Coronary artery (tissue), 2 donors: ENCODE results near the gene DDO.
"Not testable (repeated sequence)": the region's sequence is repeated elsewhere in the genome, so short reads cannot be mapped to it uniquely, and the experiment has no call there.

Experiments
- DNase-seq: peaks from one replicate; pipeline ENCODE4 v3.0.0-alpha.2; 2017; ENCODE audit warnings: low spot score
- H3K27ac ChIP-seq, 2 donors: fragments of 200-600 bp; sonication (generic); one replicate each; pipeline ENCODE4 v1.5.1; 2016 to 2019
- H3K4me3 ChIP-seq: fragments of 200-600 bp; sonication (generic); 2 replicates; pipeline ENCODE4 v1.5.1; 2016; ENCODE audit warnings: mild to moderate bottlenecking, moderate library complexity
- TF ChIP-seq, protein P1 (sequence below): fragments of 200-600 bp; sonication (generic); IDR thresholded peaks from one replicate; pipeline ENCODE4 v1.5.1; 2019; ENCODE audit warnings: antibody characterized with exemption

Gene DDO, protein sequence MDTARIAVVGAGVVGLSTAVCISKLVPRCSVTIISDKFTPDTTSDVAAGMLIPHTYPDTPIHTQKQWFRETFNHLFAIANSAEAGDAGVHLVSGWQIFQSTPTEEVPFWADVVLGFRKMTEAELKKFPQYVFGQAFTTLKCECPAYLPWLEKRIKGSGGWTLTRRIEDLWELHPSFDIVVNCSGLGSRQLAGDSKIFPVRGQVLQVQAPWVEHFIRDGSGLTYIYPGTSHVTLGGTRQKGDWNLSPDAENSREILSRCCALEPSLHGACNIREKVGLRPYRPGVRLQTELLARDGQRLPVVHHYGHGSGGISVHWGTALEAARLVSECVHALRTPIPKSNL

DNA sequence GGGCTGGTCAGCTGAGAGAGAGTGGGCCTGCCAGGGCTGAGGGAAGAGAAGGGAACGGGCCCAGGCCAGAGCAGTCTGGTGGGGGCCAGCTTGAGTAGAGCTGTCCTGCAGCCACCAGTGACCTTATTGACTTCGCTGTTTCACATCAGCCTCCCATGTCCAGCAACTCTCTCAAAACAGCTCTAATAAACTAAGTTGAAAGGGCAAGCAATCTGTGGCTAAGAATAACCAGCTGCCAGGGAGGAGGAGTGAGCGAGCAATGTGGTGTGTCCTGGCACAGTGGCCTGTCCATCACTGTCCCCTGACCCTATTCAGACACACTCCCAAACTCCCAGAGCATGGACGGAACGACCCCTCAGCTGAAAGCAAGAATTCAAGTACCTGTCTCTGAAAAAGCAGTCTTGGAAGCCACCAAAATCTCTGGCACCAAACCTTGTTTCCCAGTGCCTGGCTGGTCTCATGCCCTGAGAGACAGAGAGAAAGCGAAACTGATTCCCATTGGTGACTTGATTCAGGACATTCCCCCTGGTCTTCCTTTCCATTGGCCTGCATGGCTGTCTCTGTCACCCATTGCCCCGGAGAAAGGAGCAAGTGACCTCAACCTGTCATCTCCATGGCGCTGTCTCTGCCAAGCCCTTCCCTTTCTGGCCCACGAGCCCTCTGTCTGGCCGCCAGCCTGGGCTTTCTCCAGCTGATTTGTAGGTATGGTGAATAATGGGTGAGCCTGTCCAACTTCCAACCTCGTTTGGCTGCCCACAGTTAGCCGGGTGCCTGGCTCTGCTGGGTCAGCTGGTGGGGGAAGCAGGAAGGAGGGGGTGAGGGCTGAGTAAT is at the start of gene DDO:
Gene DDO, minus strand, starts transcription at position 490 of the 831 bp plus-strand sequence. CDS start 2,113 bp downstream, outside the sequence.
- TF ChIP-seq, protein P1, sequence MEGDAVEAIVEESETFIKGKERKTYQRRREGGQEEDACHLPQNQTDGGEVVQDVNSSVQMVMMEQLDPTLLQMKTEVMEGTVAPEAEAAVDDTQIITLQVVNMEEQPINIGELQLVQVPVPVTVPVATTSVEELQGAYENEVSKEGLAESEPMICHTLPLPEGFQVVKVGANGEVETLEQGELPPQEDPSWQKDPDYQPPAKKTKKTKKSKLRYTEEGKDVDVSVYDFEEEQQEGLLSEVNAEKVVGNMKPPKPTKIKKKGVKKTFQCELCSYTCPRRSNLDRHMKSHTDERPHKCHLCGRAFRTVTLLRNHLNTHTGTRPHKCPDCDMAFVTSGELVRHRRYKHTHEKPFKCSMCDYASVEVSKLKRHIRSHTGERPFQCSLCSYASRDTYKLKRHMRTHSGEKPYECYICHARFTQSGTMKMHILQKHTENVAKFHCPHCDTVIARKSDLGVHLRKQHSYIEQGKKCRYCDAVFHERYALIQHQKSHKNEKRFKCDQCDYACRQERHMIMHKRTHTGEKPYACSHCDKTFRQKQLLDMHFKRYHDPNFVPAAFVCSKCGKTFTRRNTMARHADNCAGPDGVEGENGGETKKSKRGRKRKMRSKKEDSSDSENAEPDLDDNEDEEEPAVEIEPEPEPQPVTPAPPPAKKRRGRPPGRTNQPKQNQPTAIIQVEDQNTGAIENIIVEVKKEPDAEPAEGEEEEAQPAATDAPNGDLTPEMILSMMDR: no peak
- DNase-seq: peak; percentile 92

GRCh38 chr6:110462884-110463481 is 47.6 kb upstream of the DDO start:
- H3K27ac ChIP-seq: no peak overlapping the region
- no peak for DNase-seq
- H3K4me3 ChIP-seq: no peak overlapping the region

More for the DNA sequence above, at the start of gene DDO:
- H3K27ac ChIP-seq: peak within 1 kb of the TSS; percentile 84 to 89
- H3K4me3 ChIP-seq: peak within 1 kb of the TSS; percentile 68

GRCh38 chr6:110461376-110461775 is 46.0 kb upstream of the DDO start:
- Histone ChIP-seq H3K4me3 (no peak overlapping the region), H3K27ac (no peak overlapping the region)
- no peak for DNase-seq
- TF ChIP-seq, protein P1: no peak

More at GRCh38 chr6:110462884-110463481, 47.6 kb upstream of the DDO start:
- TF ChIP-seq, protein P1: no peak

DNA sequence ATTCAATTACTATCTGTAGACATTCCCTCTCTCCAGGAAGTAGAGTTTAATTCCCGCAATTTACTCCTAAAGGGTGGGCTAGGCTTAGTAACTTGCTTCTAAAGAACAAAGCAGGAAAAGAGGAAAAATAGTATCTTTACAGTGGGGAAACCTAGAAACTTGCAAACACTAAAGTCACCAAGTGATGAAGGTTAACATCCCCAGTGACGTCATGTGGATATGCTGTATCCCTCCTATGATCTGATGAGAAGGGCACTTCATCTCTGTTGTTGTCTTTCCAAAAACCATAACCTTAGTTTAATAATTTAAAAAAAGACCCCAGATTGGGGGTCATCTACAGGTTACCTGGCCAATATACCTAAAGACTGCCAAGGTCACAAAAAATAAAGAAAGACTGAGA is 43.8 kb upstream of the DDO start:
- no peak overlapping the region for H3K27ac ChIP-seq
- no peak overlapping the region for H3K4me3 ChIP-seq
- DNase-seq: no peak
- TF ChIP-seq, protein P1: no peak

DNA sequence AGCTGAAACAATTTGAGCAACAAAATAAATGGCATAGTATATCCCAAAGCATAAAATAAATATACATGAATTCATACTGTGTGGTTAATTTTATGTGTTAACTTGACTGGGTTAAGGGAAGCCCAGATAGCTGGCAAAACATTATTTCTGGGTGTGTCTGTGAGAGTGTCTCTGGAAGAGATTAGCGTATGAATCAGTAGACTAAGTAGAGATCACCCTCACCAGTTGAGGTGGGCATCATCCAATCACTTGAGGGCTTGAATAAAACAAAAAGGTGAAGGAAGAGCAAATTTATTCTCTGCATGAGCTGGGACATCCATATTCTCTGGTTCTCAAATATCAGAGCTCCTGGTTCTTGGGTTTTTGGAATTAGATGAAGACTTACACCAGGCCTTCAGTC is 43.1 kb upstream of the DDO start:
- TF ChIP-seq, protein P1: no peak
- H3K4me3 ChIP-seq: no peak overlapping the region
- no peak for DNase-seq

DNA sequence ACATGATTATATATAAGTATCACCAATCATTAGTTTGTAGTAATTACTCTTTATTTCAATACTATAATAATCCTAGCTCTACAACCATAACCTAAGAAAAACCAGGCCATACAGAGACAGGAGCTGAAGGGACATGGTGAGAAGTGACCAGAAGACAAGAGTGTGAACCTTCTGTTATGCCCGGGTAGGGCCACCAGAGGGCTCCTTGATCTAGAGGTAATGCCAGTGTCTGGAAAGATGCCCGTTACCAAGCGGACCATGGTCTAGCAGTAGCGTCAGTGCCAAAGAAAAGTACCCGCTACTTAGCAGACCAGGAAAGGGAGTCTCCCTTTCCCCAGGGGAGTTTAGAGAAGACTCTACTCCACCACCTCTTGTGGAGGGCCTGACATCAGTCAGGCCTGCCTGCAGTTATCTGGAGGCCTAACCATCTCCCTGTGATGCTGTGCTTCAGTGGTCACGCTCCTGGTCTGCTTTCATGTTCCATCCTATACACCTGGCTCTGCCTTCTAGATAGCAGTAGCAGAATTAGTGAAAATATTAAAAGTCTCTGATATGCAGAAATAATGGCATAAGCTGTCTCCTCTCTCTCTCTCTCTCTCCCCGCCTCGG is 42.3 kb upstream of the DDO start:
- H3K27ac ChIP-seq, DNase-seq, H3K4me3 ChIP-seq: not testable (repeated sequence)

More for the DNA sequence above, 43.1 kb upstream of the DDO start:
- no peak overlapping the region for H3K27ac ChIP-seq

DNA sequence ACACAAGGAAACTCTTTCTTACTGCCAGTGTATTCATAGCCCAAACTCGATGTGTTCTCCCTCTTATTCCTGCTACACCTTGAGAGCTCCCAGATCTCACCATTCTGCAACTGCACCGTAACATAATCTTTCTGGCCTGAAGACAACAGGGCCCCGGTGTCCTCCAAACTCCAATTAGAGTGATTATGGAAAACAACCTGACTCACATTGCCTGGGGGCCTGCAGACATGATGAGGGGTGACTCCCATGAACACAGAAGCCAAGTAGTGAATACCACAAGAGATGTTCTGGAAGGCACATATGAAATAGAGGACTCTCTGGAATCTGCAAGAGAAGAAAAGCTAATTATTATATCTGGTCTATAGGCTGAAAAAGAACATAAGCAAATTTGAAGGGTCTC is 41.3 kb upstream of the DDO start:
- no peak overlapping the region for H3K27ac ChIP-seq
- no peak overlapping the region for H3K4me3 ChIP-seq
- TF ChIP-seq, protein P1: no peak
- no peak for DNase-seq
